Endothelial cell of umbilical vein (primary cell): ENCODE results near the gene ITPRID2. TPM values are rescaled to one million over a fixed set of nuclear protein-coding genes. Genes with fewer than 3 reads are reported as not detected.

Source experiments
- BruUV-seq: library from RNA; stranded (reverse); fragments of 400-500 nt; replicated peaks from 2 replicates; lab custom pipeline; 2021; lab: Mats Ljungman, UMichigan
- CTCF ChIA-PET: fragments of 300-600, 350-600 bp; sonication (Branson Sonifier 250); formaldehyde crosslinking; loops from one replicate; lab custom pipeline; 2021; ENCODE audit warnings: antibody characterized with exemption, inconsistent platforms; lab: Charles Lee
- POLR2A ChIA-PET: fragments of 300-600, 350-600 bp; sonication (Branson Sonifier 250); formaldehyde crosslinking; loops from one replicate; lab custom pipeline; 2021; ENCODE audit warnings: antibody characterized with exemption, inconsistent platforms; lab: Charles Lee
- DNase-seq: peaks from one replicate; pipeline ENCODE4 v3.0.0-alpha.2; 2011; ENCODE audit warnings: low read depth, low spot score
- FAIRE-seq: peaks from 2 replicates; lab custom pipeline; 2011; peaks lifted over from hg19 to GRCh38; lab: Jason Lieb, UNC
- H2AFZ ChIP-seq: 2 replicates; pipeline ENCODE4 v1.6.0; 2012; ENCODE audit warnings: low read depth, low read length, control low read depth, inconsistent platforms
- H3K27ac ChIP-seq: 2 replicates; pipeline ENCODE4 v1.5.1; 2011; ENCODE audit warnings: low read depth, mild to moderate bottlenecking, control low read depth, low read length, moderate library complexity; ENCODE audit not compliant: insufficient read depth
- H3K27me3 ChIP-seq, 2 experiments: 2 replicates each; pipeline versions ENCODE4 v1.6.0 to v1.6.1; 2011; ENCODE audit warnings: low read length in 2 of 2, mixed read lengths in 1 of 2; ENCODE audit not compliant: control insufficient read depth in 2 of 2, insufficient read depth in 2 of 2
- H3K36me3 ChIP-seq, 2 experiments: 2 replicates in 1 of 2; 3 replicates in 1 of 2; pipeline ENCODE4 v1.5.1; 2011; ENCODE audit warnings: low read length in 2 of 2, mild to moderate bottlenecking in 1 of 2, moderate library complexity in 1 of 2; ENCODE audit not compliant: control insufficient read depth in 2 of 2, insufficient read depth in 2 of 2; ENCODE audit errors: extremely low read depth in 1 of 2
- H3K4me1 ChIP-seq: 3 replicates; pipeline ENCODE4 v1.5.1; 2011; ENCODE audit warnings: mild to moderate bottlenecking, low read length; ENCODE audit not compliant: control insufficient read depth, insufficient read depth; ENCODE audit errors: extremely low read depth
- H3K4me2 ChIP-seq: 2 replicates; pipeline ENCODE4 v1.6.1; 2011; ENCODE audit warnings: low read length, control low read depth, mixed read lengths; ENCODE audit not compliant: insufficient read depth
- H3K4me3 ChIP-seq, 3 experiments: fragments of 200-600 bp in 1 of 3; sonication (generic), shearing (Covaris generic) in 1 of 3; replicated peaks in 1 of 3; 2 replicates each; pipeline ENCODE4 v1.5.1; 2011 to 2016; ENCODE audit warnings: control low read depth in 3 of 3, low read length in 3 of 3, mild to moderate bottlenecking in 2 of 3, inconsistent platforms in 1 of 3, low read depth in 1 of 3, moderate library complexity in 1 of 3; ENCODE audit not compliant: insufficient read depth in 1 of 3
- H3K79me2 ChIP-seq: 2 replicates; pipeline ENCODE4 v1.6.0; 2012; ENCODE audit warnings: low read length, inconsistent platforms; ENCODE audit not compliant: control insufficient read depth, insufficient read depth
- H3K9ac ChIP-seq: replicated peaks from 2 replicates; pipeline ENCODE3; 2011; ENCODE audit warnings: low read length, control low read depth; ENCODE audit not compliant: insufficient read depth; ENCODE audit errors: extremely low read depth
- H3K9me1 ChIP-seq: replicated peaks from 3 replicates; pipeline ENCODE4 v1.6.0; 2011; ENCODE audit warnings: mild to moderate bottlenecking, low read length; ENCODE audit not compliant: control insufficient read depth, insufficient read depth; ENCODE audit errors: extremely low read depth
- H3K9me3 ChIP-seq: replicated peaks from 2 replicates; pipeline ENCODE4 v1.5.1; 2012; ENCODE audit warnings: low read length, inconsistent platforms; ENCODE audit not compliant: control insufficient read depth, insufficient read depth
- H4K20me1 ChIP-seq: replicated peaks from 2 replicates; pipeline ENCODE3; 2011; ENCODE audit warnings: mild to moderate bottlenecking, low read length; ENCODE audit not compliant: control insufficient read depth, insufficient read depth; ENCODE audit errors: extremely low read depth
- CTCF ChIP-seq, 2 donors: IDR thresholded peaks; 1 replicate in 1 of 2; 2 replicates in 1 of 2; pipeline ENCODE4 v1.5.1; 2011; ENCODE audit warnings: low read length in 2 of 2, mild to moderate bottlenecking in 2 of 2, moderate library complexity in 2 of 2, control low read depth in 1 of 2, inconsistent platforms in 1 of 2, low read depth in 1 of 2; ENCODE audit not compliant: insufficient read depth in 1 of 2; ENCODE audit errors: extremely low read depth in 1 of 2
- EZH2 ChIP-seq: IDR thresholded peaks from 2 replicates; pipeline ENCODE4 v1.6.1; 2012; ENCODE audit warnings: borderline replicate concordance, low read depth, mild to moderate bottlenecking, moderate library complexity, low read length, inconsistent platforms; ENCODE audit not compliant: severe bottlenecking
- FOS ChIP-seq: IDR thresholded peaks from 2 replicates; pipeline ENCODE4 v1.6.1; 2011; ENCODE audit warnings: mild to moderate bottlenecking, low read length, moderate library complexity, borderline replicate concordance; ENCODE audit not compliant: insufficient read depth
- GATA2 ChIP-seq: IDR thresholded peaks from 2 replicates; pipeline ENCODE4 v1.7.0; 2011; ENCODE audit warnings: low read depth, mild to moderate bottlenecking, moderate library complexity, mixed read lengths, low read length; ENCODE audit not compliant: insufficient read length, insufficient read depth
- JUN ChIP-seq: IDR thresholded peaks from 2 replicates; pipeline ENCODE4 v1.6.1; 2011; ENCODE audit warnings: borderline replicate concordance, low read depth; ENCODE audit not compliant: insufficient read length, insufficient read depth
- MAX ChIP-seq: IDR thresholded peaks from 2 replicates; pipeline ENCODE4 v1.6.1; 2011; ENCODE audit not compliant: insufficient read depth, insufficient read length
- MYC ChIP-seq: IDR thresholded peaks from one replicate; pipeline ENCODE4 v1.6.1; 2011; ENCODE audit warnings: mild to moderate bottlenecking, low read depth, low read length
- POLR2A ChIP-seq: IDR thresholded peaks from 2 replicates; pipeline ENCODE4 v1.6.1; 2012; ENCODE audit warnings: low read depth, mild to moderate bottlenecking, control low read depth, low read length
- POLR2AphosphoS5 ChIP-seq: IDR thresholded peaks from 2 replicates; pipeline ENCODE4 v1.6.1; 2012; ENCODE audit warnings: low read depth, mild to moderate bottlenecking, control low read depth, low read length, moderate library complexity; ENCODE audit not compliant: insufficient read depth
- dilution Hi-C: fragments of 300-500 bp; cut with MboI; formaldehyde crosslinking; loops from one replicate; pipeline ENCODE4 v1.15.0; 2019; ENCODE audit warnings: low sequenced_read_pairs; ENCODE audit not compliant: extremely low pct_ligation_motif_present
- intact Hi-C: fragments of 100-400 bp; cut with micrococcal nuclease; formaldehyde crosslinking; loops from one replicate; pipeline ENCODE4 v1.10.0; 2022
- polyA plus RNA-seq, 4 experiments: library from polyadenylated mRNA; depleted of rRNA in 3 of 4; stranded (reverse) in 3 of 4; unstranded in 1 of 4; fragments of >200 nt; gene quantifications; 2 replicates each; pipeline versions ENCODE4 v1.2.1 to v1.2.3, GENCODE V29; 2011 to 2012; ENCODE audit warnings: missing spikeins in 1 of 4
- total RNA-seq: library from RNA; stranded (reverse); gene quantifications from 2 replicates; pipeline ENCODE4 v1.2.3, GENCODE V29; 2021

The ITPRID2 gene
- total and polyA plus RNA-seq, 2 donors (not counting 3 experiments of a cell fraction or from before 2014, with no cell fraction given): 37.6 to 272 TPM

GRCh38 chr2:181923121-181923520 lies 31.6 kb downstream of the ITPRID2 start:
- POLR2A ChIA-PET: no interaction called here
- CTCF ChIA-PET: interaction anchor here (0.7 to 1.7 kb wide), 2 partner anchors 19 to 155 kb away, joined by 3 to 4 read pairs; no protein-coding TSS in a partner anchor
- no peak overlapping the region for H2AFZ ChIP-seq
- intact Hi-C loops (no loop called here), dilution Hi-C loops (loop anchor here (25.0 kb wide), 1 partner anchor 161 kb away; no protein-coding TSS in a partner anchor)
- no peak overlapping the region for H3K9ac ChIP-seq
- H3K36me3 ChIP-seq: peaks cover 19 to 61% of the 10 kb centered on the region in 2 experiments
- H4K20me1 ChIP-seq: no peaks in the 10 kb centered on the region
- DNase-seq (no peak), FAIRE-seq (no peak)
- H3K27me3 ChIP-seq: no peaks in the 10 kb centered on the region
- H3K9me3 ChIP-seq: no peaks in the 10 kb centered on the region
- H3K27ac ChIP-seq: no peak overlapping the region
- no peak overlapping the region for H3K4me2 ChIP-seq
- no peaks in the 10 kb centered on the region for H3K4me1 ChIP-seq
- peaks cover 70% of the 10 kb centered on the region for H3K79me2 ChIP-seq
- TF ChIP-seq GATA2 (no peak), MAX (no peak), FOS (no peak)
- no peak overlapping the region for H3K4me3 ChIP-seq
- BruUV-seq: no TSS peak
- H3K9me1 ChIP-seq: no peaks in the 10 kb centered on the region

- DNase-seq (no peak), FAIRE-seq (no peak)
- peaks cover 64% of the 10 kb centered on the region for H3K79me2 ChIP-seq
- H3K9me1 ChIP-seq: no peaks in the 10 kb centered on the region
- no peak overlapping the region for H3K4me3 ChIP-seq
- peaks cover 12 to 50% of the 10 kb centered on the region in 2 experiments for H3K36me3 ChIP-seq
- ChIA-PET POLR2A (no interaction called here), CTCF (interaction anchor here (1.2 to 2.4 kb wide), 4 partner anchors 20 to 182 kb away, joined by 3 to 7 read pairs (median 4); no protein-coding TSS in a partner anchor)
- dilution Hi-C loops: loop anchor here (25.0 kb wide), 1 partner anchor 162 kb away; no protein-coding TSS in a partner anchor
- no peaks in the 10 kb centered on the region for H3K4me1 ChIP-seq
- H3K9ac ChIP-seq: no peak overlapping the region
- H3K27ac ChIP-seq: no peak overlapping the region
- BruUV-seq: no TSS peak
- H2AFZ ChIP-seq: no peak overlapping the region
- H3K9me3 ChIP-seq: no peaks in the 10 kb centered on the region
- no peaks in the 10 kb centered on the region for H4K20me1 ChIP-seq
- H3K4me2 ChIP-seq: no peak overlapping the region
- TF ChIP-seq FOS (no peak), CTCF (IDR thresholded peaks at IDR 0.05; ENCODE audit: extremely low read depth in 1 of 2, insufficient read depth in 1 of 2, low read depth in 1 of 2, low read length in 2 of 2) (no peak), POLR2A (no peak), JUN (no peak), EZH2 (no peak), GATA2 (no peak), MYC (no peak), MAX (no peak), POLR2AphosphoS5 (no peak)
- H3K27me3 ChIP-seq: no peaks in the 10 kb centered on the region
- intact Hi-C loops: no loop called here
Measured at GRCh38 chr2:181924336-181924735, 32.8 kb downstream of the ITPRID2 start.
